Neuronal stem cell (in vitro differentiated cells): ENCODE data around the gene EFCAB13. TPM values are rescaled to one million over a fixed set of nuclear protein-coding genes. Genes with fewer than 3 reads are reported as not detected.
A peak's percentile ranks its signal among the peaks of the same experiment; 100 is the strongest.

Experiments used
- DNase-seq: peaks from one replicate; pipeline ENCODE4 v3.0.0-alpha.2; 2013; ENCODE audit warnings: low spot score
- H2AFZ ChIP-seq: one replicate; pipeline ENCODE4 v1.6.1; 2013; ENCODE audit warnings: mild to moderate bottlenecking, low read length, inconsistent platforms
- H2AK5ac ChIP-seq: 2 replicates; pipeline ENCODE4 v1.6.1; 2013; ENCODE audit warnings: low read depth, mild to moderate bottlenecking, inconsistent platforms, low read length, moderate library complexity, mixed read lengths
- H2BK120ac ChIP-seq: 2 replicates; pipeline ENCODE4 v1.6.1; 2013; ENCODE audit warnings: low read depth, mild to moderate bottlenecking, inconsistent platforms, low read length, moderate library complexity, mixed read lengths
- H2BK12ac ChIP-seq: one replicate; pipeline ENCODE4 v1.6.1; 2013; ENCODE audit warnings: low read length, inconsistent platforms
- H2BK15ac ChIP-seq: 2 replicates; pipeline ENCODE4 v1.6.1; 2013; ENCODE audit warnings: mild to moderate bottlenecking, low read length, inconsistent platforms, mixed read lengths
- H2BK5ac ChIP-seq: one replicate; pipeline ENCODE4 v1.6.1; 2013; ENCODE audit warnings: inconsistent platforms, mild to moderate bottlenecking, low read length, moderate library complexity
- H3K14ac ChIP-seq: one replicate; pipeline ENCODE4 v1.6.1; 2013; ENCODE audit warnings: low read length, inconsistent platforms
- H3K18ac ChIP-seq: 2 replicates; pipeline ENCODE4 v1.6.1; 2013; ENCODE audit warnings: low read length, inconsistent platforms
- H3K23ac ChIP-seq: 2 replicates; pipeline ENCODE4 v1.6.1; 2013; ENCODE audit warnings: low read depth, mild to moderate bottlenecking, mixed read lengths, low read length, inconsistent platforms; ENCODE audit not compliant: poor library complexity
- H3K27ac ChIP-seq: replicated peaks from 3 replicates; pipeline ENCODE4 v1.5.1; 2013; ENCODE audit warnings: low read length, inconsistent platforms
- H3K27me3 ChIP-seq, 3 experiments: 2 replicates each; pipeline ENCODE4 v1.6.1; 2013; ENCODE audit warnings: low read length in 3 of 3, mild to moderate bottlenecking in 2 of 3, inconsistent platforms in 1 of 3, low read depth in 1 of 3, mixed read lengths in 1 of 3, moderate library complexity in 1 of 3; ENCODE audit not compliant: control insufficient read depth in 3 of 3, insufficient read depth in 3 of 3
- H3K36me3 ChIP-seq, 2 donors: replicated peaks in 1 of 2; 2 replicates each; pipeline ENCODE4 v1.6.1; 2013; ENCODE audit warnings: low read length in 2 of 2; ENCODE audit not compliant: control insufficient read depth in 2 of 2, insufficient read depth in 2 of 2
- H3K4ac ChIP-seq: 2 replicates; pipeline ENCODE4 v1.6.1; 2013; ENCODE audit warnings: inconsistent platforms, mild to moderate bottlenecking, low read length, moderate library complexity
- H3K4me1 ChIP-seq, 2 donors: 1 replicate in 1 of 2; 2 replicates in 1 of 2; pipeline ENCODE4 v1.6.1; 2013; ENCODE audit warnings: low read length in 2 of 2, low read depth in 1 of 2; ENCODE audit not compliant: control insufficient read depth in 2 of 2, insufficient read depth in 1 of 2
- H3K4me2 ChIP-seq: one replicate; pipeline ENCODE4 v1.6.1; 2013; ENCODE audit warnings: mild to moderate bottlenecking, low read length, inconsistent platforms; ENCODE audit not compliant: insufficient read depth, poor library complexity, severe bottlenecking
- H3K4me3 ChIP-seq, 2 donors: 2 replicates each; pipeline ENCODE4 v1.5.1; 2013; ENCODE audit warnings: low read length in 2 of 2, mild to moderate bottlenecking in 2 of 2, inconsistent platforms in 1 of 2, moderate library complexity in 1 of 2
- H3K79me1 ChIP-seq: one replicate; pipeline ENCODE4 v1.6.1; 2013; ENCODE audit warnings: low read depth, mild to moderate bottlenecking, inconsistent platforms, low read length, moderate library complexity
- H3K9ac ChIP-seq: one replicate; pipeline ENCODE4 v1.6.1; 2013; ENCODE audit warnings: mild to moderate bottlenecking, low read depth, low read length, inconsistent platforms; ENCODE audit not compliant: poor library complexity
- H3K9me3 ChIP-seq, 2 donors: replicated peaks in 1 of 2; 2 replicates each; pipeline versions ENCODE3 to v1.6.1; 2013; ENCODE audit warnings: low read length in 2 of 2, mild to moderate bottlenecking in 2 of 2, inconsistent platforms in 1 of 2, low read depth in 1 of 2, mixed read lengths in 1 of 2, moderate library complexity in 1 of 2; ENCODE audit not compliant: control insufficient read depth in 2 of 2, insufficient read depth in 1 of 2
- H4K8ac ChIP-seq: one replicate; pipeline ENCODE4 v1.6.1; 2013; ENCODE audit warnings: low read depth, mild to moderate bottlenecking, inconsistent platforms, low read length, moderate library complexity
- H4K91ac ChIP-seq: one replicate; pipeline ENCODE4 v1.6.1; 2013; ENCODE audit warnings: low read length, low read depth, mild to moderate bottlenecking, inconsistent platforms; ENCODE audit not compliant: poor library complexity
- WGBS, 2 donors: extraction: QIAGEN DNeasy Blood & Tissue Kit; methylation state at CpG; one replicate each; pipeline ENCODE4 v1.1.7; 2013; ENCODE audit warnings: missing lambda C conversion rate in 2 of 2, mixed read lengths in 1 of 2; ENCODE audit not compliant: insufficient read length in 2 of 2, insufficient replicate concordance in 1 of 2; ENCODE audit errors: extremely low coverage in 2 of 2; 5-methylcytosine and 5-hydroxymethylcytosine counted together
- polyA plus RNA-seq, 2 experiments: library from polyadenylated mRNA; stranded (reverse); fragments of 200-250 nt; gene quantifications; one replicate each; pipeline ENCODE4 v1.2.3, GENCODE V29; 2013

EFCAB13 gene, protein sequence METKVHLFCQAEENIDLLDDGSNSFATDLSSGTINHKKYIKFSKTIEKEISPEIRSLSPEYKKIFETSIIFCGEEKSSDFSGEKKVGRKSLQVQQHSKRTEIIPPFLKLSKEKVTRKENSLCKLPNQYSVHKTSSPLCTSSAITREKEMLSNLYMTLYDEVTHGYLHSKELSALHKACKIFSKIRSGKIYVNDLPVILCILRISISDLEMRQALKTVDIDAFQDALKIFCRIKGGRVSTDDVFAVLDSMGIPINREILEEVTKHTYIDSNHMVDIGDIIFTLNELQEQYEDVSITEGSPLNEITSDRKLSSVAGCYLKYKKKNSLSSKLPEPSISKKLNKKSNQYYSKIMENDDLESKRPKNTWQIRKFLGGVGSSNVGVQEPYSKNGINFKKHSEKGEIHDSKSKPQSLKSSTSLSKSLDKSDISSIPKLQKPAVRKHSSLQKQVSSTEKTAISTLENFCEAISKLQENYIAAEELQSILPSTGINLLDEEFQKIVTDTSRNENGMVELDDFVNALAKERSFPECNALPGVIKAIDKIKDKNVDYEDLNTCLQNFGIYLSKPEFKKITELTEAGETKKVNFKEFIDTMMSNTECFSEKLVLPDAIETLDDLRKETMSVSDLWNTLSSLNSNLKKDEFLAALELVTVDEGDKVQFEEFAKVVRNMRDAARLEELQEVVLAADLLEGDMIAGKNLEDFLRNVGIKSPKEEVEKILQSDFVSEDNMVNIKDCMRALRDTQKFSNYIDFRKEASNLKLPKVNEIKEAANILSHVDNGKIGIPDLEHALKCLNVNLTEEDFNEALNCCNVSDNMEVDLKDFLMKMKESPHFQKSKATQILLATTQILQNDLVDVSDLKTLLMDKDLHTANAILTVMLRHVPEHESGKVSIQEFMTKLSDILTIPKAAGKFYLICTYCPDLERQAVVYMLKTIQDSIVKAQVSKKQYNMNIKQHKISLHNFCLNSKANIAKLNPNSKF
- 1.0 TPM for polyA plus RNA-seq (2013, experiment 1 of 2)
- 0.98 TPM for polyA plus RNA-seq (2013, experiment 2 of 2)

DNA sequence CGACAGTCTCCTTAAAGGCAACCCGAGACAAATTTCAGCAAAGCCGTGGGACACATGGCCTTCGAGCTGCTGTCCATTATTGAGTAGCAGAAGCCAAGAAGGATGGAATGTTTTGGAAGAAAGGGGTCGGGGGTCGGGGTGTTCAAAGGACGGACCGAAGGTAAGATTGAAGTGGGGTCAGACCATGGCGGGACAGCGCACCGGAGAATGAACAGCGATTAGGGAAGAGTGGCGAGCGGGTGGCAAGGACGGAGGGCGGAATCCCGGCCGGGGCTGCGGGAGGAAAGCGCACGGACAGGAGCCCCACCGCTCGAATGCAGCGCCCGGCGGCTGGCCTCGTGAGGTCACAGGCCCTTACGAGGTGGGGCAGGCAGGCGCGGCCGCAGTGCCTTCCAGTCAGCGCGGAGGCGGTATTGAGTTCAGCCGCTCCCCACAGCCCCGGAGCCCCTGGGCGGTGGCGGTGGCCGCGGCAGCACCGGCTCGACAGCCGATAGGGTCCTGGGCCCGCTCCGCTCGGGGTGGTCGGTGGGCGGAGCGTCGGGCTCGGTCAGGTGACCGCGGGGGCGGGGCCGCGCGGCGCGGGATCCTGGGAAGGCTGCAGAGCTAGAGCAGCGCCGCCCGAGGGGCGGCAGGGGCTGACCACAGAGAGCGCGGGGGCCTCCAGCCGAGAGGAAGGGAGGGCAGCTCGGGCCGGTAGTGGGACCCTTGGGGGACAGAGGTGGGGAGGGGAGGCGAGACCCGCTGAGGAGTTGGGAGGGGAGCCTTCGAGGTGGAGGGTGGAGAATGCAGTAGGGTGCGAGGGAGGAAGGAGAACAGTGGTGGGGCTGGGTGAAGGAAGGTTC is at the start of gene EFCAB13:
Gene EFCAB13, plus strand, starts transcription at position 574 of the 842 bp plus-strand sequence. CDS start 4,399 bp downstream, outside the sequence.
- Histone ChIP-seq H3K79me1 (no peaks in the 10 kb centered on the region), H3K4ac (no peak within 1 kb of the TSS), H3K14ac (no peak within 1 kb of the TSS), H2BK120ac (no peak within 1 kb of the TSS), H3K23ac (peak within 1 kb of the TSS; percentile 92), H2AFZ (peak within 1 kb of the TSS; percentile 84), H3K4me1 (no peaks in the 10 kb centered on the region), H3K27me3 (no peaks in the 10 kb centered on the region), H2BK5ac (peak within 1 kb of the TSS; percentile 21), H2BK15ac (peak within 1 kb of the TSS; percentile 79), H2AK5ac (no peak within 1 kb of the TSS), H2BK12ac (no peak within 1 kb of the TSS), H3K9me3 (peaks cover 2 to 4% of the 10 kb centered on the region in 2 donors), H3K36me3 (no peaks in the 10 kb centered on the region), H3K27ac (peak within 1 kb of the TSS; percentile 54), H3K4me2 (peak within 1 kb of the TSS; percentile 81), H3K9ac (peak within 1 kb of the TSS; percentile 78), H3K4me3 (peak within 1 kb of the TSS; percentile 42 to 75), H3K18ac (peak within 1 kb of the TSS; percentile 93), H4K91ac (peak within 1 kb of the TSS; percentile 67), H4K8ac (peak within 1 kb of the TSS; percentile 83)
- no CpG with 5 or more reads among the region's 72 CpGs for WGBS, 2 donors
- peak; percentile 71 for DNase-seq

DNA sequence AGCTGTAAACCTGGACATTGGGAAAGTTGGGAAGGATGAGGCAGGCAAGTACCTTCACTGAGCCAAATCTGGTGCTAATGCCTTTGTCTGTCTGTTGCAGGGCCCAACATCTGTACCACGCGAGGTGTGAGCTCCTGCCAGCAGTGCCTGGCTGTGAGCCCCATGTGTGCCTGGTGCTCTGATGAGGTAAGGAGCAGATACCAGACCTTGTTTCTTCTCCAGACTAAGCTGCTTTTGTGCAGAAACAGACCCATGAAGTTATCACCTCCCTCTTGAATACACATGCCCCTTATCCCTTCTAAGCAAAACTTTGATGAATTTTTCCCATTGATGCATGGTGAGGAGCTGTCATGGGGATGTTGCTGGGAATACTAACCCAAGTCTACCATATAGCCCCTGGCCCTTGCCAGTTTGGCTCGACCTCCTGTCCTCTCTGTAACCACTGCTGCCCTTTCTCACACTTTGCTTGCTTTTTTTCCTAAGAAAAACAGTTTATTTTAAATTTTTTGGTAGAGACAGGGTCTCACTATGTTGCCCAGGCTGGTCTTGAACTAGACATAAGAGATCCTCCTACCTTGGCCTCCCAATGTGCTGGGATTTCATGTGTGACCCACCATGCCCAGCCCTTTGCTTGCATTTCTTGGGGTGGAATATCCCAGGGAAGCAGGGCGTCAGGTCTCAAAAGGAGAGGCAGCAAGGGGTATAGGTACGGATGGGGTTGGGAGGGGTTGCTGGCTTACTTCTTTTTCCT is 49.3 kb upstream of the EFCAB13 start:
- Histone ChIP-seq H3K4me3 (no peak overlapping the region), H3K4me1 (peaks cover 23 to 29% of the 10 kb centered on the region in 2 donors), H2AK5ac (no peak overlapping the region), H2BK120ac (no peak overlapping the region), H3K27ac (no peak overlapping the region), H4K91ac (no peak overlapping the region), H3K4me2 (no peak overlapping the region), H3K9me3 (no peaks in the 10 kb centered on the region), H3K9ac (no peak overlapping the region), H2BK12ac (no peak overlapping the region), H3K23ac (no peak overlapping the region), H3K27me3 (no peaks in the 10 kb centered on the region), H2BK15ac (no peak overlapping the region), H4K8ac (no peak overlapping the region), H3K36me3 (no peaks in the 10 kb centered on the region), H3K14ac (no peak overlapping the region), H2AFZ (no peak overlapping the region), H2BK5ac (no peak overlapping the region), H3K18ac (no peak overlapping the region), H3K4ac (no peak overlapping the region), H3K79me1 (no peaks in the 10 kb centered on the region)
- DNase-seq, result no peak
- WGBS, 2 donors, result no CpG with 5 or more reads among the region's 5 CpGs

DNA sequence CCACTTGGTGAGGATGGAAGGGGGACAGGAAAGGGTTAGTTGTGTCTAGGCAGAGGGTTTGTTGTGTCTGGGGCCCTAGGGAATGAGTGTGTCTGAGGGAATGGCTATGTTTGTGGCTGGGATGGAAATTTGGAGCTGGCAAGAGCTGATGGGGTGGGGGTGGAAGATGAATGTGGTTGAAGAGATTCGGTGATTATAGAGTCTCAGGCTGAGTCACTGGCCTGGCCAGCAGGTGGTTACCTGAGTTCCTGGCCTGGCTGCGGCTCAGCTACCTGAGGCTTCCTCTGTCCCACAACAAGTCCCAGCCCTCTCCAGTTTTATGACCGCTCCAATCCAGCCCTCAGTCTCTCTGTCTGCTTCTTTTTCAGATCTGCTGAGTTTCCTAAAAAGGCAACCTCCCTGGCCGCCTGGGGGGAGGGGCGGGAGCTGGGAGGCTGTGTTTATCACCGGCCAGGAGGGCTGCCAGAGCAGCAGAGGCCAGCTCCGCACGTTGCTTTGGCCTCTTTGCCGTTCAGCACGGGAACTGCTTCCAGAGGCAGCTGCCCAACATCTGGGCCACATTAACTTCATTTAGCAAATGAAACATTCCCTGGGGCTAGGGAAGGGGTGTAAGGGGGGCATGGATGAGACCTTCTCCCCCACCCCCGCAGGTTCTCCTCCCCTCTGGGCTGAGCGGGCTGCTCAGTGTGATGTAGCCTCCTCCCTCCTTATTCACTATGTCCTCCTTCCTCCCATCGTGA is 48.3 kb upstream of the EFCAB13 start:
- DNase-seq, result peak; percentile 36

More for the DNA sequence above, 48.3 kb upstream of the EFCAB13 start:
- Histone ChIP-seq H2BK5ac (peak overlapping the region; percentile 57), H3K36me3 (no peaks in the 10 kb centered on the region), H3K9ac (no peak overlapping the region), H3K4me3 (peak overlapping the region in 1 of 2 donors; percentile 30), H4K91ac (no peak overlapping the region), H2BK15ac (peak overlapping the region; percentile 50), H2BK12ac (peak overlapping the region; percentile 14), H3K9me3 (no peaks in the 10 kb centered on the region), H3K4me1 (peaks cover 23 to 38% of the 10 kb centered on the region in 2 donors), H3K23ac (peak overlapping the region; percentile 3), H4K8ac (no peak overlapping the region), H3K18ac (peak overlapping the region; percentile 92), H3K4me2 (peak overlapping the region; percentile 40), H3K79me1 (no peaks in the 10 kb centered on the region), H2AK5ac (no peak overlapping the region), H3K4ac (no peak overlapping the region), H2BK120ac (no peak overlapping the region), H3K27me3 (no peaks in the 10 kb centered on the region), H3K14ac (no peak overlapping the region), H2AFZ (peak overlapping the region; percentile 83), H3K27ac (peak overlapping the region; percentile 35)
- WGBS, 2 donors, result no CpG with 5 or more reads among the region's 13 CpGs
